Measurements from ENCODE around the gene SPPL3. TPM values are rescaled to one million over a fixed set of nuclear protein-coding genes. Genes with fewer than 3 reads are reported as not detected.

SPPL3 gene
- polyA plus RNA-seq, 1 of the 3 experiments (the other 2 are of a cell fraction), result 18.8 TPM

- no peak for TF ChIP-seq REST (IDR thresholded peaks at IDR 0.05; ENCODE audit: low read depth, low read length)
- TF ChIP-seq YY1 (IDR thresholded peaks at IDR 0.05; ENCODE audit: low read depth), result no peak; the same call in 1 of the 2 replicates
- peak; percentile 44; the same call in 1 of the 2 replicates for TF ChIP-seq SIN3A (IDR thresholded peaks at IDR 0.05; ENCODE audit: borderline replicate concordance, low read depth, low read length)
- TF ChIP-seq EZH2phosphoT487 (IDR thresholded peaks at IDR 0.05; ENCODE audit: borderline replicate concordance, low read depth), result no peak
These were observed 178.3 kb downstream of the SPPL3 start, which contains the start of gene ACADS (continued) for GRCh38 chr12:120725659-120726509.

- ChIA-PET POLR2A (no interaction called here), CTCF (interaction anchor here (0.8 to 1.6 kb wide), 6 partner anchors 11 to 246 kb away, joined by 3 to 8 read pairs (median 4); no protein-coding TSS in a partner anchor)
- Histone ChIP-seq H2AFZ (ENCODE audit: low read depth) (peak overlapping the region; percentile 78), H3K9me2 (no peaks in the 10 kb centered on the region), H3K36me3 (replicated peaks in 1 of 2; ENCODE audit: control insufficient read depth in 1 of 2, insufficient read depth in 2 of 2, low read length in 1 of 2) (peaks cover 34% of the 10 kb centered on the region in 2 experiments), H3K4me2 (peak overlapping the region; percentile 94), H3K4me1 (ENCODE audit: control insufficient read depth in 1 of 2, insufficient read depth in 2 of 2, low read depth in 1 of 2, low read length in 1 of 2) (peaks cover 5 to 31% of the 10 kb centered on the region in 2 experiments; a peak in 3 of 4 replicates), H3K27me3 (ENCODE audit: insufficient read depth) (no peaks in the 10 kb centered on the region), H4K20me1 (ENCODE audit: insufficient read depth) (no peaks in the 10 kb centered on the region), H3K27ac (ENCODE audit: low read depth in 2 of 2, low read length in 1 of 2) (no peak overlapping the region), H3F3A (replicated peaks; ENCODE audit: insufficient read depth) (no peaks in the 10 kb centered on the region), H3K9me3 (no peaks in the 10 kb centered on the region), H3K9ac (peak overlapping the region; percentile 49; the same call in 1 of the 2 replicates), H3K4me3 (ENCODE audit: low read depth in 2 of 2, low read length in 1 of 2) (peak overlapping the region; percentile 60), H3K79me2 (ENCODE audit: insufficient read depth) (no peaks in the 10 kb centered on the region)
- 63% methylated on average over 14 of the region's 14 CpGs for WGBS (ENCODE audit: low lambda C conversion rate)
- DNase-seq, result no peak
- no peak for TF ChIP-seq TEAD4 (IDR thresholded peaks at IDR 0.05; ENCODE audit: borderline replicate concordance, insufficient read depth)
- TF ChIP-seq YY1 (IDR thresholded peaks at IDR 0.05; ENCODE audit: low read depth), result no peak
- no peak for TF ChIP-seq MAX (IDR thresholded peaks at IDR 0.05; ENCODE audit: low read depth)
- TF ChIP-seq MXI1 (IDR thresholded peaks at IDR 0.05; ENCODE audit: low read depth, low read length), result no peak
- no peak for TF ChIP-seq RCOR1 (IDR thresholded peaks at IDR 0.05; ENCODE audit: low read length)
- no peak for TF ChIP-seq MEF2A (IDR thresholded peaks at IDR 0.05; ENCODE audit: borderline replicate concordance, low read depth)
- no peak for TF ChIP-seq IRF3 (IDR thresholded peaks at IDR 0.05; ENCODE audit: low read depth, low read length)
- TF ChIP-seq ELF1 (IDR thresholded peaks at IDR 0.05), result no peak
- no peak for TF ChIP-seq EP300 (IDR thresholded peaks at IDR 0.05; ENCODE audit: borderline replicate concordance in 1 of 2, low read depth in 1 of 2, low read length in 1 of 2)
- TF ChIP-seq SIN3A (IDR thresholded peaks at IDR 0.05; ENCODE audit: borderline replicate concordance, low read depth, low read length), result no peak
- no peak for TF ChIP-seq NFIC (IDR thresholded peaks at IDR 0.05; ENCODE audit: borderline replicate concordance)
- no peak for TF ChIP-seq TAF1 (IDR thresholded peaks at IDR 0.05; ENCODE audit: borderline replicate concordance, low read depth, low read length)
- TF ChIP-seq JUND (IDR thresholded peaks at IDR 0.05), result no peak
- TF ChIP-seq RXRA (IDR thresholded peaks at IDR 0.05; ENCODE audit: borderline replicate concordance, low read depth), result no peak
- no peak for TF ChIP-seq GATA2 (CRISPR knock-in tag; IDR thresholded peaks at IDR 0.05)
- TF ChIP-seq GABPA (IDR thresholded peaks at IDR 0.05; ENCODE audit: low read depth), result no peak
These were observed 179.0 kb downstream of the SPPL3 start for GRCh38 chr12:120725151-120725658.
